ENCODE results near the gene SAMSN1. TPM values are rescaled to one million over a fixed set of nuclear protein-coding genes. Genes with fewer than 3 reads are reported as not detected.

SAMSN1 gene
- total and polyA plus RNA-seq, 9 of the 15 experiments (the other 6 are each of a cell fraction or from before 2014, with no cell fraction given): 101 to 223 (median 159) TPM

DNA sequence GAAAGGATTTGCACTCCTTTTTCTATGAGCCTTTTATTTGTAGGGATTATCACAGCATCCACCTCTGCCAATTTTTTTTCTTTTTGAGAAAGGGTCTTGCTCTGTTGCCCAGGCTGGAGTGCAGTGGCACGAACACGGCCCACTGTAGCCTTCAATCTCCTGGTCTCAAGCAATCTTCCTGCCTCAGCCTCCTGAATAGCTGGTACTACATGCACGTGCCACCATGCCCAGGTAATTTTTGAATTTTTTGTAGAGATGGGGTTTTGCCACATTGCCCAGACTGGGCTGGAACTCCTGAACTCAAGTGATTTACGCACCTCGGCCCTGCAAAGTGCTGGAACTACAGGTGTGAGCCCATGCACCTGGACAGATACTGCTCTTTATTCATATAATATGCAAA, 2.1 kb downstream of the SAMSN1 start:
- Histone ChIP-seq H4K20me1 (replicated peaks; ENCODE audit: control insufficient read depth, insufficient read depth, low read length) (no peaks in the 10 kb centered on the region), H3K4me2 (ENCODE audit: insufficient read depth, low read length) (peak overlapping the region; percentile 81), H3K4me3 (peak overlapping the region; percentile 56), H3K79me2 (ENCODE audit: control insufficient read depth, insufficient read depth, low read length) (peaks cover 75% of the 10 kb centered on the region), H3K4me1 (replicated peaks in 1 of 2; ENCODE audit: control insufficient read depth in 2 of 2, insufficient read depth in 2 of 2, low read length in 2 of 2) (peaks cover 0 to 3% of the 10 kb centered on the region in 2 experiments; a peak in 2 of 5 replicates), H3K36me3 (ENCODE audit: control insufficient read depth, insufficient read depth, low read length) (peaks cover 26% of the 10 kb centered on the region; the same call in 2 of the 3 replicates), H3K27ac (ENCODE audit: extremely low read depth, low read depth, low read length) (peak overlapping the region; percentile 76), H3K9me3 (replicated peaks; ENCODE audit: control insufficient read depth, insufficient read depth, low read depth, low read length) (no peaks in the 10 kb centered on the region), H3K9ac (ENCODE audit: insufficient read depth in 1 of 2, low read depth in 2 of 2, low read length in 2 of 2) (peak overlapping the region; percentile 76 to 85), H3K9me1 (ENCODE audit: control insufficient read depth, insufficient read depth, low read length) (no peaks in the 10 kb centered on the region), H3K27me3 (ENCODE audit: control insufficient read depth in 2 of 2, insufficient read depth in 2 of 2, low read length in 2 of 2) (no peaks in the 10 kb centered on the region), H2AFZ (ENCODE audit: low read depth, low read length) (no peak overlapping the region)
- ChIA-PET CTCF (ENCODE audit: low intra/inter-chr PET ratio) (no interaction called here), POLR2A (interaction anchor here (0.6 to 1.5 kb wide), 4 partner anchors 11 to 120 kb away, joined by 3 to 4 read pairs (median 3); no protein-coding TSS in a partner anchor)
- intact Hi-C loops (cut with micrococcal nuclease): loop anchor here (1.0 to 5.0 kb wide), 4 partner anchors 17 to 518 kb away; partner anchors contain the start of gene NRIP1
- FAIRE-seq: peak; percentile 54
- WGBS (ENCODE audit: insufficient coverage, low coverage, missing lambda C conversion rate): 5% methylated on average over 5 of the region's 5 CpGs
- in situ Hi-C loops (cut with MboI): no loop called here
- DNase-seq (ENCODE audit: extremely low read depth in 1 of 4, low spot score in 3 of 4): peak in 1 of 4 experiments; percentile 47
- BruUV-seq (replicated peaks): no TSS peak
- peak; percentile 27 for ATAC-seq
- TF ChIP-seq CHD1 (IDR thresholded peaks at IDR 0.05; ENCODE audit: low read length) (peak; percentile 66), ZBTB1 (CRISPR knock-in tag; IDR thresholded peaks at IDR 0.05; ENCODE audit: borderline replicate concordance, low read depth) (no peak), SAP30 (IDR thresholded peaks at IDR 0.05; ENCODE audit: borderline replicate concordance, insufficient read depth, low read depth, low read length, poor library complexity, severe bottlenecking) (peak; percentile 32), ZNF274 (IDR thresholded peaks at IDR 0.05; ENCODE audit: borderline replicate concordance, low read depth, low read length) (no peak), BHLHE40 (IDR thresholded peaks at IDR 0.05; ENCODE audit: low read length) (peak; percentile 60; the same call in 1 of the 2 replicates), ZNF695 (CRISPR knock-in tag; IDR thresholded peaks at IDR 0.05) (no peak), ZNF143 (CRISPR knock-in tag; IDR thresholded peaks at IDR 0.05) (no peak), ARNT (IDR thresholded peaks at IDR 0.05) (no peak), ZNF586 (CRISPR knock-in tag; conservative IDR thresholded peaks at IDR 0.05) (no peak), ZNF224 (CRISPR knock-in tag; IDR thresholded peaks at IDR 0.05) (0 out of 2 replicates have a peak, but pooled peaks have one; percentile 20), SMARCA5 (IDR thresholded peaks at IDR 0.05) (0 out of 2 replicates have a peak, but pooled peaks have one; percentile 26), YBX1 (IDR thresholded peaks at IDR 0.05) (no peak), HDAC2 (IDR thresholded peaks at IDR 0.05) (0 out of 2 replicates have a peak, but pooled peaks have one; percentile 38), ZNF121 (CRISPR knock-in tag; conservative IDR thresholded peaks at IDR 0.05) (peak; percentile 100), ZNF644 (tag; IDR thresholded peaks at IDR 0.05; ENCODE audit: low read depth) (no peak), POLR3A (IDR thresholded peaks at IDR 0.05; ENCODE audit: borderline replicate concordance, extremely low read depth, insufficient read depth, insufficient read length) (no peak), TBL1XR1 (IDR thresholded peaks at IDR 0.05; ENCODE audit: low read length in 2 of 2) (peak in 1 of 2 experiments; percentile 36; a peak in 1 of 4 replicates), HEY1 (CRISPR knock-in tag; IDR thresholded peaks at IDR 0.05; ENCODE audit: borderline replicate concordance) (no peak)
- TF ChIP-seq, protein P1, sequence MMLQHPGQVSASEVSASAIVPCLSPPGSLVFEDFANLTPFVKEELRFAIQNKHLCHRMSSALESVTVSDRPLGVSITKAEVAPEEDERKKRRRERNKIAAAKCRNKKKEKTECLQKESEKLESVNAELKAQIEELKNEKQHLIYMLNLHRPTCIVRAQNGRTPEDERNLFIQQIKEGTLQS (IDR thresholded peaks at IDR 0.05): no peak
- TF ChIP-seq, protein P1 (CRISPR knock-in tag; conservative IDR thresholded peaks at IDR 0.05): no peak
- TF ChIP-seq, protein P2, sequence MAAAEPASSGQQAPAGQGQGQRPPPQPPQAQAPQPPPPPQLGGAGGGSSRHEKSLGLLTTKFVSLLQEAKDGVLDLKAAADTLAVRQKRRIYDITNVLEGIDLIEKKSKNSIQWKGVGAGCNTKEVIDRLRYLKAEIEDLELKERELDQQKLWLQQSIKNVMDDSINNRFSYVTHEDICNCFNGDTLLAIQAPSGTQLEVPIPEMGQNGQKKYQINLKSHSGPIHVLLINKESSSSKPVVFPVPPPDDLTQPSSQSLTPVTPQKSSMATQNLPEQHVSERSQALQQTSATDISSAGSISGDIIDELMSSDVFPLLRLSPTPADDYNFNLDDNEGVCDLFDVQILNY (CRISPR knock-in tag; IDR thresholded peaks at IDR 0.05): no peak
- TF ChIP-seq, protein P3, sequence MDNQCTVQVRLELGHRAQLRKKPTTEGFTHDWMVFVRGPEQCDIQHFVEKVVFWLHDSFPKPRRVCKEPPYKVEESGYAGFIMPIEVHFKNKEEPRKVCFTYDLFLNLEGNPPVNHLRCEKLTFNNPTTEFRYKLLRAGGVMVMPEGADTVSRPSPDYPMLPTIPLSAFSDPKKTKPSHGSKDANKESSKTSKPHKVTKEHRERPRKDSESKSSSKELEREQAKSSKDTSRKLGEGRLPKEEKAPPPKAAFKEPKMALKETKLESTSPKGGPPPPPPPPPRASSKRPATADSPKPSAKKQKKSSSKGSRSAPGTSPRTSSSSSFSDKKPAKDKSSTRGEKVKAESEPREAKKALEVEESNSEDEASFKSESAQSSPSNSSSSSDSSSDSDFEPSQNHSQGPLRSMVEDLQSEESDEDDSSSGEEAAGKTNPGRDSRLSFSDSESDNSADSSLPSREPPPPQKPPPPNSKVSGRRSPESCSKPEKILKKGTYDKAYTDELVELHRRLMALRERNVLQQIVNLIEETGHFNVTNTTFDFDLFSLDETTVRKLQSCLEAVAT (IDR thresholded peaks at IDR 0.05): peak; percentile 92 to 95

Data from K562 (cell line).